Activated CD8-positive, alpha-beta memory T cell treated with anti-CD3 and anti-CD28 coated beads for 36 hours (primary cell): ENCODE results near the gene NTM. TPM values are rescaled to one million over a fixed set of nuclear protein-coding genes. Genes with fewer than 3 reads are reported as not detected.

Experiments used
- CTCF ChIA-PET: fragments of 350-600 bp; sonication (Branson Sonifier 250); formaldehyde crosslinking; loops from one replicate; lab custom pipeline; 2021; ENCODE audit warnings: antibody characterized with exemption; lab: Charles Lee
- POLR2A ChIA-PET: fragments of 350-600 bp; sonication (Branson Sonifier 250); formaldehyde crosslinking; loops from one replicate; lab custom pipeline; 2021; ENCODE audit warnings: antibody characterized with exemption; lab: Charles Lee
- total RNA-seq, 2 experiments: library from RNA; stranded (reverse); gene quantifications; one replicate each; pipeline ENCODE4 v1.2.3, GENCODE V29; 2021

NTM gene
- total RNA-seq, 2 experiments from 2014 or later, result not detected

DNA sequence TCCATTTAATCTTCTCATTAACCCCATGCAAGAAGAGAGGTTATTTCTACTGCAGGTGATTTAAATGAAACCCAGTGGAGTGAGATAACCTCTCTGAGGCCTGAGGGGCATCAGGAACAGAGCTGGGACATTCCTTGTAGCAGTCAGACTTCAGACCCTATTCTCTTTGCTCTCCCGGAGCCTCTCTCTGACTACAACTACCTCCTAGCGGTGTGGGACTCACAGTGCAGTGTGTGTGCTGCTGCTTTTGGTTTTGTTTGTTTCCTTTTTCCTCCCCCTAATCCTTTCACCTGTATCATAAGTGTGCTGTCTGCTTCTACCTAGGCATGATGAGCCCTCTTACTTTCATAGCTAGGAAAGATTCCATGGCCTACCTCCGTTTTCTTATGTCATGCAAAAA lies 769.6 kb downstream of the NTM start:
- ChIA-PET CTCF (no interaction called here), POLR2A (no interaction called here)

- CTCF ChIA-PET, result no interaction called here
- POLR2A ChIA-PET, result no interaction called here
These were observed 771.7 kb downstream of the NTM start for GRCh38 chr11:132142121-132142520.

GRCh38 chr11:132142554-132142953 lies 772.1 kb downstream of the NTM start:
- POLR2A ChIA-PET, result no interaction called here
- CTCF ChIA-PET, result no interaction called here

- ChIA-PET CTCF (no interaction called here), POLR2A (no interaction called here)
These were observed 777.0 kb downstream of the NTM start for GRCh38 chr11:132147464-132147863.

- ChIA-PET CTCF (no interaction called here), POLR2A (no interaction called here)
These were observed 784.4 kb downstream of the NTM start for GRCh38 chr11:132154781-132155180.

DNA sequence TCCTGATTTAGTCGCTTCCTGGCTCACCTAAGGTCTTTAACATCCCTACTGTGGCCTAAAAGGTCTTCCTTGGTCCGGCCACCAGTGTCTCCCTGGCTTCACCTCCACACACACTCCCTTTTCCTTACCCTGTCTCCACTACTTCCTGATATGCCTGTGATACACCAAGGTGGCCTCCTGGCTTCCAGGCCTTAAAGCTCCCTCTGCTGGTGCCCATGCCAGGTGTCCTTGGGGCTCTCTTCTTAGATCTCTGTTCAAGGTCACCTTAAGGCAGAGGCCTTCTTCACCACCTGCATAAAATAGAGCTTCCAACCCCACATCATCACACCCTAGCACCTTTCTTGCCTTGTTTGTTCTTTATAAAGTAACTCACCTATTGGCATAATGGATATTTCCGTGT lies 787.7 kb downstream of the NTM start:
- POLR2A ChIA-PET, result no interaction called here
- CTCF ChIA-PET, result no interaction called here

- CTCF ChIA-PET, result no interaction called here
- POLR2A ChIA-PET, result no interaction called here
These were observed 788.3 kb downstream of the NTM start for GRCh38 chr11:132158696-132159095.

- CTCF ChIA-PET, result no interaction called here
- POLR2A ChIA-PET, result no interaction called here
These were observed 791.1 kb downstream of the NTM start for GRCh38 chr11:132161403-132162078.

- ChIA-PET CTCF (no interaction called here), POLR2A (no interaction called here)
These were observed 798.0 kb downstream of the NTM start for GRCh38 chr11:132168344-132168981.

GRCh38 chr11:132171031-132171430 lies 800.6 kb downstream of the NTM start:
- CTCF ChIA-PET, result no interaction called here
- POLR2A ChIA-PET, result no interaction called here

- ChIA-PET CTCF (no interaction called here), POLR2A (no interaction called here)
These were observed 804.2 kb downstream of the NTM start for GRCh38 chr11:132174362-132175255.

DNA sequence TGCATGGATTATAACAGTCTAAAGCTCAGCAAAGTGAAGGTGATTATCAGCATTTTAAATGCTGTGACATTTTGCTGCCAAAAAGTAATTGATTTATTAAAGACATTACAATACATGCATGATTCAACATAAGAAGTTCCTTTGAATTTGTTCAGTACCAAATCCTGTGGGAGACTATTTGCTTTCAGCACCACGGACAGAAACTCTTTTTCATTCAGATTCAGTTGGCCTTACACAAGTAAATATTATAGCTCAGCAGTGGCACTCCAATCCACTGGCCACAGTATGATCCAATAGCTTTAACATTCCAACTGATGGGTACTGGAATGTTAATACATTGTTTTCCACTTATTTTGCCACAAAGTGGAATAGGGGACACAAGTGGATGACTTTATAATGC lies 806.7 kb downstream of the NTM start:
- ChIA-PET CTCF (no interaction called here), POLR2A (no interaction called here)

DNA sequence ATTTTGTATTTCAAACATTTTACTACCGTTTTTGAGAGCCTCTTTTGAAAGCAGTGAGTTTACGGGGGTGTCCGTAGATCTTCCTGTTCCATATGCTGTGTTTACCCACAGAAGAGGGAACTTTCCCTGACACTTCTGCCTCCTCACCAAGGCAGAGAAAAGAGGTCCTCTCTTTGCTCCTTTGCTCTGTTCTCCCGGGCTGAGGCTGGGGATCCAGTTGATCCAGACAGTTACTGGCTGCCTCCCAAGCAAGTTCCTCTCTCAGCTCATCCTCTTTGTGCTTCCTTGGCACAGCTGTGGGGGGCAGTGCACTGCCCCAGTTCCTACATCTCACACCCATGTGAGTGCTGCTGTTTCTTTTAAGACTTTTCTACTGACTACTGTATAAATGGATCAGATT lies 813.7 kb downstream of the NTM start:
- ChIA-PET CTCF (no interaction called here), POLR2A (no interaction called here)

GRCh38 chr11:132185726-132186592 lies 815.5 kb downstream of the NTM start:
- ChIA-PET CTCF (no interaction called here), POLR2A (no interaction called here)

DNA sequence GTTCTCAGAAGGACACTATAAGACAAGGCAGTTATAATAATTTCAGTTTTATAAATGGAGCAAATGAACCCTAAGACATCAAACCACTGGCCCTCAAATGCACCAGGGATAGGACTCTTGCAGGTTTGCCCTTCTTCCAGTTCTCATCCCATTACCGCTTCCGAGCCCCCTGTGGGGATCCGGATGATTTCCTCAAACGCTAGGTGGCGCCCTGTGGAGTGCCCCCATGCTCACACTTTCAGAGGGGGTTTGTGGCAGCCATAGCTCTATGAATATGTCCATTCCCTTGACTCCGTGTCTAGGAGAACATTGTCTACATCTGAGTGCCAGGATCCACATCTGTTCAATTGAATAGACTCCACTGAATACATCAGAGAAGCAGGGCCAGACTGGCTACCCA lies 816.3 kb downstream of the NTM start:
- ChIA-PET POLR2A (no interaction called here), CTCF (no interaction called here)

DNA sequence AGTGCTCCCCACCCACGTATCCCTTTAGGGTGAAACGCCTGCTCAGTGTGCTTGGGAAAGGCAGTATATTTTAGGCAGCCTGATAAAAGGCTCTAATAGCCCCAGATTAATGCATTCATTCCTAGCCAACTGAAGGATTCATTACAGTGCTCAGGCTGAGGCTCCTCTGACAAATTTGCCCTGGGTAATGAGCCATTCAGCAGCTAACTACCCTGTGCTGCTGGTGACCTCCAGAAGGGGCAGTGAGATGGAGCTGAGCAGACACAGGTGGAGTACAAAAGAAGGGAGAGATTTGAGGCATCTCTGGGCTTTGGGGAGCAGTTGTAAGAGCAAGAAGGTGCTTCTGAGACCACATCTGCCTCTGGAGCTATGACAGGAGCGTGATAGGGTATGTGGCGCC lies 817.0 kb downstream of the NTM start:
- CTCF ChIA-PET, result no interaction called here
- POLR2A ChIA-PET, result no interaction called here

- ChIA-PET POLR2A (no interaction called here), CTCF (no interaction called here)
These were observed 817.4 kb downstream of the NTM start for GRCh38 chr11:132187814-132188213.

GRCh38 chr11:132196928-132197327 lies 826.5 kb downstream of the NTM start:
- ChIA-PET CTCF (no interaction called here), POLR2A (no interaction called here)

- ChIA-PET POLR2A (no interaction called here), CTCF (no interaction called here)
These were observed 830.0 kb downstream of the NTM start for GRCh38 chr11:132200353-132200936.
